Fibroblast of lung (primary cell): ENCODE measurements around the gene PPP5C. TPM values are rescaled to one million over a fixed set of nuclear protein-coding genes. Genes with fewer than 3 reads are reported as not detected.

ENCODE experiments used
- DNase-seq, 2 donors: peaks; one replicate each; pipeline versions ENCODE4 v3.0.0 to v3.0.0-alpha.2; 2010; ENCODE audit warnings: low read depth in 2 of 2
- H2AFZ ChIP-seq: 2 replicates; pipeline ENCODE4 v1.5.1; 2012; ENCODE audit warnings: low read length, control low read depth, inconsistent platforms
- H3K27ac ChIP-seq: 2 replicates; pipeline ENCODE4 v1.5.1; 2011; ENCODE audit warnings: low read length, control low read depth; ENCODE audit not compliant: insufficient read depth
- H3K27me3 ChIP-seq: 2 replicates; pipeline ENCODE4 v1.5.1; 2011; ENCODE audit warnings: mild to moderate bottlenecking, low read length; ENCODE audit not compliant: control insufficient read depth, insufficient read depth
- H3K36me3 ChIP-seq: 2 replicates; pipeline ENCODE4 v1.5.1; 2011; ENCODE audit warnings: low read length; ENCODE audit not compliant: control insufficient read depth, insufficient read depth
- H3K4me1 ChIP-seq: 2 replicates; pipeline ENCODE4 v1.5.1; 2011; ENCODE audit warnings: low read length; ENCODE audit not compliant: control insufficient read depth, insufficient read depth; ENCODE audit errors: extremely low read depth
- H3K4me2 ChIP-seq: 2 replicates; pipeline ENCODE4 v1.5.1; 2011; ENCODE audit warnings: low read length, control low read depth; ENCODE audit not compliant: insufficient read depth; ENCODE audit errors: extremely low read depth
- H3K4me3 ChIP-seq, 4 experiments: fragments of 200-600 bp in 1 of 4; sonication (generic) in 1 of 4; replicated peaks in 1 of 4; 2 replicates each; pipeline ENCODE4 v1.5.1; 2011 to 2016; ENCODE audit warnings: low read length in 4 of 4, low read depth in 3 of 4, mild to moderate bottlenecking in 3 of 4, control low read depth in 2 of 4, inconsistent platforms in 1 of 4, mixed read lengths in 1 of 4; ENCODE audit not compliant: insufficient read depth in 1 of 4; ENCODE audit errors: control extremely low read depth in 1 of 4
- H3K79me2 ChIP-seq: 2 replicates; pipeline ENCODE4 v1.5.1; 2012; ENCODE audit warnings: mild to moderate bottlenecking, low read length, inconsistent platforms; ENCODE audit not compliant: control insufficient read depth, insufficient read depth
- H3K9ac ChIP-seq: 2 replicates; pipeline ENCODE4 v1.5.1; 2011; ENCODE audit warnings: mild to moderate bottlenecking, low read length, control low read depth; ENCODE audit not compliant: insufficient read depth
- H3K9me3 ChIP-seq: 2 replicates; pipeline ENCODE4 v1.5.1; 2012; ENCODE audit warnings: low read depth, low read length; ENCODE audit not compliant: control insufficient read depth, insufficient read depth
- H4K20me1 ChIP-seq: 2 replicates; pipeline ENCODE4 v1.5.1; 2011; ENCODE audit warnings: low read length; ENCODE audit not compliant: control insufficient read depth, insufficient read depth; ENCODE audit errors: extremely low read depth
- CTCF ChIP-seq, 2 donors: IDR thresholded peaks in 1 of 2; conservative IDR thresholded peaks in 1 of 2; 1 replicate in 1 of 2; 2 replicates in 1 of 2; pipeline ENCODE4 v1.5.1; 2011 to 2012; ENCODE audit warnings: low read length in 2 of 2, control low read depth in 1 of 2, inconsistent platforms in 1 of 2, low read depth in 1 of 2, mild to moderate bottlenecking in 1 of 2
- EZH2 ChIP-seq: IDR thresholded peaks from 2 replicates; pipeline ENCODE4 v1.5.1; 2012; ENCODE audit warnings: low read length, control low read depth, mild to moderate bottlenecking; ENCODE audit errors: missing control alignments
- polyA plus RNA-seq, 2 donors: library from polyadenylated mRNA; depleted of rRNA in 1 of 2; stranded (reverse) in 1 of 2; unstranded in 1 of 2; fragments of >200 nt; gene quantifications; 2 replicates each; pipeline ENCODE4 v1.2.1, GENCODE V29; 2011 to 2012; ENCODE audit warnings: missing spikeins in 1 of 2
- total RNA-seq: library from RNA; depleted of rRNA; stranded (reverse); fragments of >200 nt; gene quantifications from 2 replicates; pipeline ENCODE4 v1.2.1, GENCODE V29; 2014

PPP5C gene
- total and polyA plus RNA-seq, 2 donors (not counting 1 experiment from before 2014, with no cell fraction given): 46.9 to 94.1 TPM

GRCh38 chr19:46386996-46387712 lies 40.3 kb downstream of the PPP5C start:
- peaks cover 33% of the 10 kb centered on the region for H3K36me3 ChIP-seq
- H3K9me3 ChIP-seq: no peaks in the 10 kb centered on the region
- no peak for DNase-seq

GRCh38 chr19:46387713-46388130 lies 40.8 kb downstream of the PPP5C start:
- H2AFZ ChIP-seq: no peak overlapping the region
- no peak overlapping the region for H3K4me2 ChIP-seq
- H3K36me3 ChIP-seq: peaks cover 33% of the 10 kb centered on the region
- H4K20me1 ChIP-seq: no peaks in the 10 kb centered on the region
- no peak overlapping the region for H3K4me3 ChIP-seq
- DNase-seq: no peak
- H3K9me3 ChIP-seq: no peaks in the 10 kb centered on the region
- H3K27ac ChIP-seq: no peak overlapping the region
- no peaks in the 10 kb centered on the region for H3K27me3 ChIP-seq
- peaks cover 9% of the 10 kb centered on the region for H3K4me1 ChIP-seq
- H3K9ac ChIP-seq: no peak overlapping the region
- TF ChIP-seq EZH2 (no peak), CTCF (conservative IDR thresholded peaks at IDR 0.05 in 1 of 2, IDR thresholded peaks at IDR 0.05 in 1 of 2; ENCODE audit: low read depth in 1 of 2, low read length in 2 of 2) (no peak)
- no peaks in the 10 kb centered on the region for H3K79me2 ChIP-seq

More at GRCh38 chr19:46386996-46387712, 40.3 kb downstream of the PPP5C start:
- H3K9ac ChIP-seq: no peak overlapping the region
- H3K4me2 ChIP-seq: no peak overlapping the region
- no peak overlapping the region for H2AFZ ChIP-seq
- H3K27ac ChIP-seq: no peak overlapping the region
- no peak overlapping the region for H3K4me3 ChIP-seq
- peaks cover 5% of the 10 kb centered on the region for H3K4me1 ChIP-seq
- no peaks in the 10 kb centered on the region for H4K20me1 ChIP-seq
- H3K79me2 ChIP-seq: no peaks in the 10 kb centered on the region
- TF ChIP-seq EZH2: no peak
- TF ChIP-seq CTCF (conservative IDR thresholded peaks at IDR 0.05 in 1 of 2, IDR thresholded peaks at IDR 0.05 in 1 of 2; ENCODE audit: low read depth in 1 of 2, low read length in 2 of 2): no peak
- H3K27me3 ChIP-seq: no peaks in the 10 kb centered on the region

GRCh38 chr19:46388311-46389095 lies 41.6 kb downstream of the PPP5C start:
- H3K27me3 ChIP-seq: no peaks in the 10 kb centered on the region
- no peaks in the 10 kb centered on the region for H3K79me2 ChIP-seq
- no peak overlapping the region for H2AFZ ChIP-seq
- H3K4me1 ChIP-seq: peaks cover 16% of the 10 kb centered on the region
- TF ChIP-seq EZH2: no peak
- no peak for TF ChIP-seq CTCF (conservative IDR thresholded peaks at IDR 0.05 in 1 of 2, IDR thresholded peaks at IDR 0.05 in 1 of 2; ENCODE audit: low read depth in 1 of 2, low read length in 2 of 2)
- H3K4me2 ChIP-seq: no peak overlapping the region
- H3K9ac ChIP-seq: no peak overlapping the region
- H3K9me3 ChIP-seq: no peaks in the 10 kb centered on the region
- no peak overlapping the region for H3K27ac ChIP-seq
- DNase-seq: no peak
- H3K4me3 ChIP-seq: no peak overlapping the region
- H3K36me3 ChIP-seq: peaks cover 34% of the 10 kb centered on the region
- H4K20me1 ChIP-seq: no peaks in the 10 kb centered on the region
